ENCODE measurements around the gene HM13. TPM values are rescaled to one million over a fixed set of nuclear protein-coding genes. Genes with fewer than 3 reads are reported as not detected.

Gene HM13
- total and polyA plus RNA-seq, 2 donors (not counting 3 experiments of a cell fraction or from before 2014, with no cell fraction given) = 211 to 218 TPM

DNA sequence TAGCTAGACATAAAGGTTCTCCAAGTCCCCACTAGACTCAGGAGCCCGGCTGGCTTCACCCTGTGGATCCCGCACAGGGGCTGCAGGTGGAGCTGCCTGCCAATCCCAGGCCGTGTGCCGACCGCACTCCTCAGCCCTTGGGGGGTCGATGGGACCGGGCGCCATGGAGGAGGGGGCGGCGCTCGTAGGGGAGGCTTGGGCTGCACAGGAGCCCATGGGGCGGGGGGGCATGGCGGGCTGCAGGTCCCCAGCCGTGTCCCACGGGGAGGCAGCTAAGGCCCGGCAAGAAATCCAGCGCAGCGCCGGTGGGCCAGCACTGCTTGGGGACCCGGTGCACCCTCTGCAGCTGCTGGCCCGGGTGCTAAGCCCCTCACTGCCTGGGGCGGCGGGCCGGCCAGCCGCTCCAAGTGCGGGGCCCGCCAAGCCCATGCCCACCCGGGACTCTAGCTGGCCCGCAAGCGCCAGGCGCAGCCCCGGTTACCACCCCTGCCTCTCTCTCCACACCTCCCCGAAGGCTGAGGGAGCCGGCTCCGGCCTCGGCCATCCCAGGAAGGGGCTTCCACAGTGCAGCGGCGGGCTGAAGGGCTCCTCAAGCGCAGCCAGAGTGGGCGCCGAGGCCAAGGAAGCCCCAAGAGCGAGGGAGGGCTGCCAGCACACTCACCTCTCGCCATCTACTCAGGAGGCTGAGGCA is 64.4 kb downstream of the HM13 start:
- BruUV-seq (replicated peaks) = no TSS peak
- no peak overlapping the region for H3K27ac ChIP-seq (ENCODE audit: insufficient read depth, low read depth, low read length)
- H3K4me3 ChIP-seq (replicated peaks in 1 of 3; ENCODE audit: insufficient read depth in 1 of 3, low read depth in 1 of 3, low read length in 3 of 3) = no peak overlapping the region
- no peak for DNase-seq (ENCODE audit: low read depth, low spot score)
- CTCF ChIA-PET = interaction anchor here (0.8 to 30.9 kb wide), 6 partner anchors 8 to 56 kb away, joined by 3 to 1817 read pairs (median 5); partner anchors contain the start of gene ID1
- H3K4me2 ChIP-seq (ENCODE audit: insufficient read depth, low read length) = no peak overlapping the region
- no peak for FAIRE-seq
- no peaks in the 10 kb centered on the region for H3K9me3 ChIP-seq (replicated peaks; ENCODE audit: control insufficient read depth, insufficient read depth, low read length)
- POLR2A ChIA-PET = no interaction called here
- H4K20me1 ChIP-seq (replicated peaks; ENCODE audit: control insufficient read depth, extremely low read depth, insufficient read depth, low read length) = no peaks in the 10 kb centered on the region
- peaks cover 6% of the 10 kb centered on the region for H3K4me1 ChIP-seq (ENCODE audit: control insufficient read depth, extremely low read depth, insufficient read depth, low read length)
- intact Hi-C loops (cut with micrococcal nuclease) (no loop called here), dilution Hi-C loops (cut with MboI; ENCODE audit: extremely low pct_ligation_motif_present, low sequenced_read_pairs) (no loop called here)
- no peaks in the 10 kb centered on the region for H3K9me1 ChIP-seq (replicated peaks; ENCODE audit: control insufficient read depth, extremely low read depth, insufficient read depth, low read length)
- no peak overlapping the region for H3K9ac ChIP-seq (replicated peaks; ENCODE audit: extremely low read depth, insufficient read depth, low read length)
- no peaks in the 10 kb centered on the region for H3K36me3 ChIP-seq (ENCODE audit: control insufficient read depth in 2 of 2, extremely low read depth in 1 of 2, insufficient read depth in 2 of 2, low read length in 2 of 2)
- TF ChIP-seq POLR2AphosphoS5 (IDR thresholded peaks at IDR 0.05; ENCODE audit: insufficient read depth, low read depth, low read length) (no peak), MYC (IDR thresholded peaks at IDR 0.05; ENCODE audit: low read depth, low read length) (no peak), JUN (IDR thresholded peaks at IDR 0.05; ENCODE audit: borderline replicate concordance, insufficient read depth, insufficient read length, low read depth) (no peak), EZH2 (IDR thresholded peaks at IDR 0.05; ENCODE audit: borderline replicate concordance, low read depth, low read length, severe bottlenecking) (no peak), POLR2A (IDR thresholded peaks at IDR 0.05; ENCODE audit: low read depth, low read length) (no peak), GATA2 (IDR thresholded peaks at IDR 0.05; ENCODE audit: insufficient read depth, insufficient read length, low read depth, low read length) (no peak)
- TF ChIP-seq, protein P1, sequence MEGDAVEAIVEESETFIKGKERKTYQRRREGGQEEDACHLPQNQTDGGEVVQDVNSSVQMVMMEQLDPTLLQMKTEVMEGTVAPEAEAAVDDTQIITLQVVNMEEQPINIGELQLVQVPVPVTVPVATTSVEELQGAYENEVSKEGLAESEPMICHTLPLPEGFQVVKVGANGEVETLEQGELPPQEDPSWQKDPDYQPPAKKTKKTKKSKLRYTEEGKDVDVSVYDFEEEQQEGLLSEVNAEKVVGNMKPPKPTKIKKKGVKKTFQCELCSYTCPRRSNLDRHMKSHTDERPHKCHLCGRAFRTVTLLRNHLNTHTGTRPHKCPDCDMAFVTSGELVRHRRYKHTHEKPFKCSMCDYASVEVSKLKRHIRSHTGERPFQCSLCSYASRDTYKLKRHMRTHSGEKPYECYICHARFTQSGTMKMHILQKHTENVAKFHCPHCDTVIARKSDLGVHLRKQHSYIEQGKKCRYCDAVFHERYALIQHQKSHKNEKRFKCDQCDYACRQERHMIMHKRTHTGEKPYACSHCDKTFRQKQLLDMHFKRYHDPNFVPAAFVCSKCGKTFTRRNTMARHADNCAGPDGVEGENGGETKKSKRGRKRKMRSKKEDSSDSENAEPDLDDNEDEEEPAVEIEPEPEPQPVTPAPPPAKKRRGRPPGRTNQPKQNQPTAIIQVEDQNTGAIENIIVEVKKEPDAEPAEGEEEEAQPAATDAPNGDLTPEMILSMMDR (IDR thresholded peaks at IDR 0.05; ENCODE audit: extremely low read depth in 1 of 2, insufficient read depth in 1 of 2, low read depth in 1 of 2, low read length in 2 of 2) = no peak
- H2AFZ ChIP-seq (ENCODE audit: low read depth, low read length) = no peak overlapping the region
- no peaks in the 10 kb centered on the region for H3K79me2 ChIP-seq (ENCODE audit: control insufficient read depth, insufficient read depth, low read length)
- no peaks in the 10 kb centered on the region for H3K27me3 ChIP-seq (ENCODE audit: control insufficient read depth in 2 of 2, insufficient read depth in 2 of 2, low read length in 2 of 2)

All from endothelial cell of umbilical vein (primary cell).